GM19240 (cell line): ENCODE data around the gene AMPD2.

Experiments
- DNase-seq: peaks from one replicate; pipeline ENCODE4 v3.0.0; 2011; ENCODE audit warnings: low spot score; ENCODE audit not compliant: insufficient read length

Gene AMPD2

GRCh38 chr1:109616391-109616790 is 3.2 kb upstream of the AMPD2 start:
- no peak for DNase-seq

GRCh38 chr1:109617291-109617801 is 2.3 kb upstream of the AMPD2 start:
- no peak for DNase-seq

GRCh38 chr1:109618661-109619575 is 719 bp upstream of the AMPD2 start:
- DNase-seq, result no peak

GRCh38 chr1:109620401-109620791 is 759 bp downstream of the AMPD2 start:
- no peak for DNase-seq

GRCh38 chr1:109620841-109621286 is 1.2 kb downstream of the AMPD2 start:
- DNase-seq, result peak; percentile 96

- no peak for DNase-seq
Observed at GRCh38 chr1:109621379-109622136, 1.9 kb downstream of the AMPD2 start.

GRCh38 chr1:109622137-109622892 is 2.7 kb downstream of the AMPD2 start:
- DNase-seq, result no peak

- no peak for DNase-seq
Observed at GRCh38 chr1:109622895-109623294, 3.3 kb downstream of the AMPD2 start.

GRCh38 chr1:109623601-109624161 is 4.0 kb downstream of the AMPD2 start:
- DNase-seq, result no peak

- no peak for DNase-seq
Observed at GRCh38 chr1:109624201-109625010, 4.8 kb downstream of the AMPD2 start.

- no peak for DNase-seq
Observed at GRCh38 chr1:109625176-109625575, 5.5 kb downstream of the AMPD2 start.

GRCh38 chr1:109625601-109626560 is 6.2 kb downstream of the AMPD2 start:
- DNase-seq, result no peak

GRCh38 chr1:109626682-109627408 is 7.2 kb downstream of the AMPD2 start:
- DNase-seq, result no peak

- no peak for DNase-seq
Observed at GRCh38 chr1:109627692-109628399, 8.2 kb downstream of the AMPD2 start.

- DNase-seq, result no peak
Observed at GRCh38 chr1:109628540-109629321, 9.1 kb downstream of the AMPD2 start.

- no peak for DNase-seq
Observed at GRCh38 chr1:109629372-109630030, 9.9 kb downstream of the AMPD2 start.
